NCI-H1417 (cell line): ENCODE data around the gene ART5.
"Not testable (repeated sequence)": the region's sequence is repeated elsewhere in the genome, so short reads cannot be mapped to it uniquely, and the experiment has no call there.

Source experiments
- DNase-seq, 3 experiments: peaks; one replicate each; lab custom pipeline; 2025; lab: John Stamatoyannopoulos, UW

ART5 gene

GRCh38 chr11:3617990-3618389 lies 23.8 kb downstream of the ART5 start:
- DNase-seq: no peak

GRCh38 chr11:3616721-3617460 lies 24.9 kb downstream of the ART5 start:
- DNase-seq: no peak

- no peak for DNase-seq
These were observed 25.8 kb downstream of the ART5 start for GRCh38 chr11:3615998-3616397.

GRCh38 chr11:3614742-3615171 lies 27.0 kb downstream of the ART5 start:
- no peak for DNase-seq

- DNase-seq: no peak
These were observed 27.6 kb downstream of the ART5 start for GRCh38 chr11:3613998-3614741.

- no peak for DNase-seq
These were observed 29.7 kb downstream of the ART5 start for GRCh38 chr11:3611976-3612678.

GRCh38 chr11:3610846-3611245 lies 30.9 kb downstream of the ART5 start:
- DNase-seq: no peak

- peak; percentile 24 to 51 (median 25) for DNase-seq
These were observed 32.2 kb downstream of the ART5 start for GRCh38 chr11:3609416-3610265.

- DNase-seq: no peak
These were observed 36.0 kb downstream of the ART5 start for GRCh38 chr11:3605771-3606203.

- no peak for DNase-seq
These were observed 36.5 kb downstream of the ART5 start for GRCh38 chr11:3605283-3605662.

GRCh38 chr11:3604167-3604566 lies 37.6 kb downstream of the ART5 start:
- no peak for DNase-seq

GRCh38 chr11:3600201-3600600 lies 41.6 kb downstream of the ART5 start:
- DNase-seq: not testable (repeated sequence)

- DNase-seq: not testable (repeated sequence)
These were observed 44.0 kb downstream of the ART5 start for GRCh38 chr11:3597743-3598142.

- DNase-seq: not testable (repeated sequence)
These were observed 50.5 kb downstream of the ART5 start for GRCh38 chr11:3591326-3591725.

GRCh38 chr11:3590193-3590592 lies 51.6 kb downstream of the ART5 start:
- not testable (repeated sequence) for DNase-seq

- DNase-seq: not testable (repeated sequence)
These were observed 53.0 kb downstream of the ART5 start for GRCh38 chr11:3588776-3589175.
